ENCODE measurements around the gene FAM236B. TPM values are rescaled to one million over a fixed set of nuclear protein-coding genes. Genes with fewer than 3 reads are reported as not detected.
"Not testable (repeated sequence)": the region's sequence is repeated elsewhere in the genome, so short reads cannot be mapped to it uniquely, and the experiment has no call there.

FAM236B gene
- polyA plus RNA-seq (ENCODE audit: insufficient read length), result not detected
- long read RNA-seq, donor 1, result 0 reads
- long read RNA-seq, donor 2, result 0 reads
- long read RNA-seq, donor 3, result 0 reads
- long read RNA-seq, donor 4, result 0 reads
- long read RNA-seq, donor 5, result 0 reads
- long read RNA-seq, donor 6, result 0 reads
- long read RNA-seq, donor 7, result 0 reads
- long read RNA-seq, donor 8, result 0 reads

- not testable (repeated sequence) for DNase-seq
These were observed at the start of gene FAM236B for GRCh38 chrX:72782560-72782959. FAM236B (minus strand) TSS chrX:72782660; CDS start chrX:72782560, 100 bp downstream.

- DNase-seq, result not testable (repeated sequence)
These were observed 48.2 kb upstream of the FAM236B start for GRCh38 chrX:72830701-72831100.

GRCh38 chrX:72808110-72808509 is 25.6 kb upstream of the FAM236B start, which contains the start of gene FAM236D:
FAM236D (minus strand) TSS chrX:72808210; CDS start chrX:72808110, 100 bp downstream.
- not testable (repeated sequence) for DNase-seq

GRCh38 chrX:72790390-72790789 is 7.9 kb upstream of the FAM236B start:
- not testable (repeated sequence) for DNase-seq

- DNase-seq, result not testable (repeated sequence)
These were observed 5.7 kb upstream of the FAM236B start for GRCh38 chrX:72788142-72788541.

- DNase-seq, result not testable (repeated sequence)
These were observed 1.5 kb upstream of the FAM236B start for GRCh38 chrX:72783964-72784363.

GRCh38 chrX:72783365-72783936 is 991 bp upstream of the FAM236B start:
- not testable (repeated sequence) for DNase-seq

- not testable (repeated sequence) for DNase-seq
These were observed 4.3 kb downstream of the FAM236B start for GRCh38 chrX:72778146-72778545.

GRCh38 chrX:72777467-72777790 is 5.0 kb downstream of the FAM236B start:
- DNase-seq, result not testable (repeated sequence)

GRCh38 chrX:72776653-72777466 is 5.6 kb downstream of the FAM236B start, which contains the start of gene DMRTC1B:
DMRTC1B (plus strand) TSS chrX:72776890; CDS start chrX:72845136, 68,246 bp downstream.
- not testable (repeated sequence) for DNase-seq

GRCh38 chrX:72760454-72760853 is 22.0 kb downstream of the FAM236B start:
- DNase-seq, result not testable (repeated sequence)

DNA sequence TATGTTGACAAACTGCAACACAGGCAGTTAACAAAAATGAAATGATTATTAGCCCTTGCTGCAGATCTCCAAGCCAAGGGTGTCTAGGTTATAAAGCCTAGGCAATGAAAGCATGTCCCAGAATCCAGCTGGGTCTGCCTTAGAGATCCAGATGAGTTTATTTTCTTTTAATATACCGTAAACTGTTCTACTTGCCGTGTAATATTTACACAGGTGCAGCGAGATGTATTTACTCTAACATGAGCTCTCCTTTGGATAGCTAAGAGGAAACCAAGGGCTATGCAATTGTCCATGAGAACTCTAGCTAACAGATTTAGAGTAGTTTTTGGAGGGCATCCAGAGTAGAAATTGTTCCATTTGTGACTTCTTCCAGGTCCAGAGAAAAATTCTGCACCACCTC is 33.9 kb downstream of the FAM236B start:
- not testable (repeated sequence) for DNase-seq

GRCh38 chrX:72745546-72745945 is 36.9 kb downstream of the FAM236B start:
- not testable (repeated sequence) for DNase-seq

DNA sequence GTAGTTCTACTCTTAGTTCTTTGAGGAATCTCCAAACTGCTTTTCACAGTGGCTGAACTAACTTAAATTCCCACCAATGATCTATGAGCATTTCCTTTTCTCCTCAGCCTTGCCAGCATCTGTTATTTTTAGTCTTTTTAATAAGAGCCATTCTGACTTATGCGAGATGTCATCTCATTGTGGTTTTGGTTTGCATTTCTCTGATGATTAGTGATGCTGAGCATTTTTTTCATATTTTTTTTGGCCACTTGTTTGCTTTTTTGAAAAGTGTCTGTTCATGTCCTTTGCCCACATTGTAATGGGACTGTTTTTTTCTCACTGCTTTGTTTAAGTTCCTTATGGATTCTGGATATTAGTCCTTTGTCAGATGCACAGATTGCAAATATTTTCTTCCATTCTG is 46.9 kb downstream of the FAM236B start:
- DNase-seq, result no peak

GRCh38 chrX:72733636-72734035 is 48.8 kb downstream of the FAM236B start:
- DNase-seq, result not testable (repeated sequence)

Other genes starting within 250 kb of the FAM236B start
- 41.9 TPM for gene HDAC8, start 209.8 kb downstream of the FAM236B start, polyA plus RNA-seq (ENCODE audit: insufficient read length)
- 6.7 TPM for gene PHKA1, start 68.4 kb downstream of the FAM236B start, polyA plus RNA-seq (ENCODE audit: insufficient read length)
- gene DMRTC1B, start 5.8 kb downstream of the FAM236B start, polyA plus RNA-seq (ENCODE audit: insufficient read length), result 4.9 TPM
- gene FAM236D, start 25.6 kb upstream of the FAM236B start, polyA plus RNA-seq (ENCODE audit: insufficient read length), result not detected
- gene FAM236C, start 130.0 kb upstream of the FAM236B start, polyA plus RNA-seq (ENCODE audit: insufficient read length), result not detected
- 0.75 TPM for gene FAM236A, start 155.5 kb upstream of the FAM236B start, polyA plus RNA-seq (ENCODE audit: insufficient read length)
- not detected for gene DMRTC1, start 161.2 kb upstream of the FAM236B start, polyA plus RNA-seq (ENCODE audit: insufficient read length)
- not detected for gene PABPC1L2B, start 220.3 kb upstream of the FAM236B start, polyA plus RNA-seq (ENCODE audit: insufficient read length)